DMS153 treated with DMSO at 0.1 percent for 48 hours (cell line): ENCODE measurements around the gene LDHB.
A peak's percentile ranks its signal among the peaks of the same experiment; 100 is the strongest.
"Not testable (repeated sequence)": the region's sequence is repeated elsewhere in the genome, so short reads cannot be mapped to it uniquely, and the experiment has no call there.

Experiments used
- DNase-seq: peaks from one replicate; lab custom pipeline; 2025; ENCODE audit not compliant: unreplicated experiment; lab: John Stamatoyannopoulos, UW

LDHB gene

GRCh38 chr12:21662122-21662792 is 4.6 kb upstream of the LDHB start:
- DNase-seq, result no peak

GRCh38 chr12:21661396-21662093 is 3.9 kb upstream of the LDHB start:
- not testable (repeated sequence) for DNase-seq

GRCh38 chr12:21659383-21659782 is 1.7 kb upstream of the LDHB start:
- no peak for DNase-seq

GRCh38 chr12:21656905-21657325 is 727 bp downstream of the LDHB start:
- DNase-seq, result peak; percentile 52

- no peak for DNase-seq
Measured at GRCh38 chr12:21655591-21655990, 2.1 kb downstream of the LDHB start.

- no peak for DNase-seq
Measured at GRCh38 chr12:21651821-21652220, 5.8 kb downstream of the LDHB start.

GRCh38 chr12:21650997-21651396 is 6.6 kb downstream of the LDHB start:
- no peak for DNase-seq

- no peak for DNase-seq
Measured at GRCh38 chr12:21649034-21649433, 8.6 kb downstream of the LDHB start.

- no peak for DNase-seq
Measured at GRCh38 chr12:21648378-21648777, 9.3 kb downstream of the LDHB start.

- no peak for DNase-seq
Measured at GRCh38 chr12:21647179-21647578, 10.5 kb downstream of the LDHB start.

GRCh38 chr12:21645041-21645500 is 12.6 kb downstream of the LDHB start:
- DNase-seq, result not testable (repeated sequence)

GRCh38 chr12:21644516-21644915 is 13.1 kb downstream of the LDHB start:
- no peak for DNase-seq

- DNase-seq, result no peak
Measured at GRCh38 chr12:21643758-21644157, 13.9 kb downstream of the LDHB start.

GRCh38 chr12:21642707-21643389 is 14.8 kb downstream of the LDHB start:
- DNase-seq, result no peak

GRCh38 chr12:21638054-21638891 is 19.4 kb downstream of the LDHB start:
- no peak for DNase-seq

- DNase-seq, result no peak
Measured at GRCh38 chr12:21634245-21634644, 23.4 kb downstream of the LDHB start.

GRCh38 chr12:21631367-21631766 is 26.3 kb downstream of the LDHB start:
- no peak for DNase-seq

GRCh38 chr12:21627924-21628323 is 29.7 kb downstream of the LDHB start:
- DNase-seq, result no peak

- DNase-seq, result no peak
Measured at GRCh38 chr12:21618566-21618965, 39.1 kb downstream of the LDHB start.

- DNase-seq, result no peak
Measured at GRCh38 chr12:21617030-21617429, 40.6 kb downstream of the LDHB start.

GRCh38 chr12:21615431-21615830 is 42.2 kb downstream of the LDHB start:
- no peak for DNase-seq
